Measurements from ENCODE around the gene ZNF524. TPM values are rescaled to one million over a fixed set of nuclear protein-coding genes. Genes with fewer than 3 reads are reported as not detected.

Gene ZNF524
- total RNA-seq, 1 donor from 2014 or later, result 6.3 TPM

DNA sequence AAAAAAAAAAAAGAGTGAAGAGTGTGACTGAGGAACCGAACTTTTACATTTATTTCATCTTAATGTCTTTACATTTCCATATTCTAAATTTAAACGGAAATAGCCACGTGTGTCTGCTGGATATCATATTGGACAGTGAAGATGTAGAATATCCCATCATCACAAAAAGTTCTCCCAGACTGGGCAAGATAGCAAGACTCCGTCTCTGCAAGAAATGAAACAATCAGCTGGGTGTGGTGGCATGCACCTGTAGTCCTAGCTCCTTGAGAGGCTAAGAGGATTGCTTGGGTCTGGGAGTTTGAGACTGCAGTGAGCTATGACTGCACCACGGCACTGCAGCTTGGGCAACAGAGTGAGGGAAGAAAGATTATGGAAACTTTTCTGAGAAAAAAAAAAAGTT lies 23.3 kb upstream of the ZNF524 start:
- FAIRE-seq, result no peak
- peak overlapping the region; percentile 70 for H3K4me3 Mint-ChIP-seq (ENCODE audit: unreplicated experiment)

DNA sequence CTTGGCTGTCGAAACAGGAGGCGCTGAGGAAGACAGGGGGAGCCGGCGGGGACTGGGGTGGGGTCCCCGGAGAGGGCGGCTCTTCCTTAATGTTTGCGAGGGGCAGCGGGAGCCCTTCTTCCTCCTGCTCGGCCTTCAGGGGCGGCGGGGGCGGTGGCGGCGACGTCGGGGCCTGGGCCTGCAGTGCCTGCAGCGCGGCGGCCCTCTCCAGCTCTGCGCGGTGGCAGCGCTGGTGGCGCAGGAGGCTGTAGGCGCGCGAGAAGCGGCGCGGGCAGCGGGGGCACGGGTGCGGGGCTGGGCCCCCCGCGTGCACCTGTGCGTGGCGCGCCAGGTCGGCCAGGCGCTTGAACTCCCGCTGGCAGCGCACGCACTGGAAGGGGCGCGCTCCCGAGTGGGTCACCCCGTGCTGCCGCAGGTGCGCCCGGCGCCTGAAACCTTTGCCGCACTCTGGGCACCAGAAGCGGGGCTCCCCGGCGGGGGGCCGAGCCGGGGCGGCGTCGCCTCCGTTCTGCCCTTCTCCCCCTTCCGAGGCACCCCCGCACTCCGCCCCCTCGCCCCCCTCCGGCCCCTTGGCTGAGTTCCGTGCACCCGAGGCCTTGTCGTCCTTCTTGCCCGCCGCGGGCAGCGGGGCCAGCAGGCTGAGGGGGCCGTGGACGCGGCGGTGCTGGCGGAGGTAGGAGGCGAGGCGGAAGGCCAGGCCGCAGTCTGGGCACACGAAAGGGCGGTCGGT lies 21.9 kb upstream of the ZNF524 start:
- Mint-ChIP-seq H3K36me3 (ENCODE audit: low read depth, unreplicated experiment) (peaks cover 14% of the 10 kb centered on the region), H3K27ac (ENCODE audit: unreplicated experiment) (no peak overlapping the region), H3K4me1 (ENCODE audit: low read depth, unreplicated experiment) (peaks cover 25% of the 10 kb centered on the region), H3K27me3 (ENCODE audit: low read depth, unreplicated experiment) (no peaks in the 10 kb centered on the region), H3K4me3 (ENCODE audit: unreplicated experiment) (no peak overlapping the region), H3K9me3 (ENCODE audit: unreplicated experiment) (no peaks in the 10 kb centered on the region)
- Histone ChIP-seq H3K4me2 (ENCODE audit: low read length) (no peak overlapping the region), H3K27me3 (ENCODE audit: insufficient read depth, low read length) (no peaks in the 10 kb centered on the region), H3K9me3 (ENCODE audit: insufficient read depth, low read depth, low read length) (no peaks in the 10 kb centered on the region), H2AFZ (ENCODE audit: low read depth, low read length) (no peak overlapping the region), H3K79me2 (ENCODE audit: insufficient read depth, low read length) (peaks cover 27% of the 10 kb centered on the region), H3K36me3 (ENCODE audit: insufficient read depth, low read length) (peaks cover 5% of the 10 kb centered on the region), H4K20me1 (ENCODE audit: insufficient read depth, low read length) (peaks cover 12% of the 10 kb centered on the region), H3K9ac (ENCODE audit: low read length) (no peak overlapping the region), H3K4me1 (ENCODE audit: insufficient read depth, low read length) (peaks cover 4% of the 10 kb centered on the region), H3K4me3 (ENCODE audit: insufficient read depth, low read depth, low read length) (no peak overlapping the region), H3K27ac (ENCODE audit: low read depth, low read length) (no peak overlapping the region)
- TF ChIP-seq EZH2 (IDR thresholded peaks at IDR 0.05; ENCODE audit: insufficient read depth, low read length), result no peak
- TF ChIP-seq, protein P1, sequence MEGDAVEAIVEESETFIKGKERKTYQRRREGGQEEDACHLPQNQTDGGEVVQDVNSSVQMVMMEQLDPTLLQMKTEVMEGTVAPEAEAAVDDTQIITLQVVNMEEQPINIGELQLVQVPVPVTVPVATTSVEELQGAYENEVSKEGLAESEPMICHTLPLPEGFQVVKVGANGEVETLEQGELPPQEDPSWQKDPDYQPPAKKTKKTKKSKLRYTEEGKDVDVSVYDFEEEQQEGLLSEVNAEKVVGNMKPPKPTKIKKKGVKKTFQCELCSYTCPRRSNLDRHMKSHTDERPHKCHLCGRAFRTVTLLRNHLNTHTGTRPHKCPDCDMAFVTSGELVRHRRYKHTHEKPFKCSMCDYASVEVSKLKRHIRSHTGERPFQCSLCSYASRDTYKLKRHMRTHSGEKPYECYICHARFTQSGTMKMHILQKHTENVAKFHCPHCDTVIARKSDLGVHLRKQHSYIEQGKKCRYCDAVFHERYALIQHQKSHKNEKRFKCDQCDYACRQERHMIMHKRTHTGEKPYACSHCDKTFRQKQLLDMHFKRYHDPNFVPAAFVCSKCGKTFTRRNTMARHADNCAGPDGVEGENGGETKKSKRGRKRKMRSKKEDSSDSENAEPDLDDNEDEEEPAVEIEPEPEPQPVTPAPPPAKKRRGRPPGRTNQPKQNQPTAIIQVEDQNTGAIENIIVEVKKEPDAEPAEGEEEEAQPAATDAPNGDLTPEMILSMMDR (IDR thresholded peaks at IDR 0.05; ENCODE audit: insufficient read depth, low read depth, low read length), result no peak
- no peak for DNase-seq (ENCODE audit: low read depth)
- FAIRE-seq, result no peak

More for the DNA sequence above, 23.3 kb upstream of the ZNF524 start:
- no peaks in the 10 kb centered on the region for H3K9me3 Mint-ChIP-seq (ENCODE audit: unreplicated experiment)
- no peak overlapping the region for H2AFZ ChIP-seq (ENCODE audit: low read depth, low read length)
- peaks cover 27% of the 10 kb centered on the region for H3K79me2 ChIP-seq (ENCODE audit: insufficient read depth, low read length)
- no peaks in the 10 kb centered on the region for H3K27me3 Mint-ChIP-seq (ENCODE audit: low read depth, unreplicated experiment)
- DNase-seq (ENCODE audit: low read depth), result no peak
- peaks cover 14% of the 10 kb centered on the region for H3K36me3 Mint-ChIP-seq (ENCODE audit: low read depth, unreplicated experiment)
- no peak overlapping the region for H3K9ac ChIP-seq (ENCODE audit: low read length)
- peaks cover 4% of the 10 kb centered on the region for H3K4me1 ChIP-seq (ENCODE audit: insufficient read depth, low read length)
- H4K20me1 ChIP-seq (ENCODE audit: insufficient read depth, low read length), result peaks cover 12% of the 10 kb centered on the region
- TF ChIP-seq, protein P1 (IDR thresholded peaks at IDR 0.05; ENCODE audit: insufficient read depth, low read depth, low read length), result no peak
- no peaks in the 10 kb centered on the region for H3K27me3 ChIP-seq (ENCODE audit: insufficient read depth, low read length)
- peaks cover 20% of the 10 kb centered on the region for H3K4me1 Mint-ChIP-seq (ENCODE audit: low read depth, unreplicated experiment)
- no peaks in the 10 kb centered on the region for H3K9me3 ChIP-seq (ENCODE audit: insufficient read depth, low read depth, low read length)
- peak overlapping the region; percentile 78 for H3K27ac Mint-ChIP-seq (ENCODE audit: unreplicated experiment)
- H3K27ac ChIP-seq (ENCODE audit: low read depth, low read length), result no peak overlapping the region
- peaks cover 5% of the 10 kb centered on the region for H3K36me3 ChIP-seq (ENCODE audit: insufficient read depth, low read length)
- no peak overlapping the region for H3K4me2 ChIP-seq (ENCODE audit: low read length)
- H3K4me3 ChIP-seq (ENCODE audit: insufficient read depth, low read depth, low read length), result no peak overlapping the region
